Measurements from ENCODE around the gene AHCTF1. TPM values are rescaled to one million over a fixed set of nuclear protein-coding genes. Genes with fewer than 3 reads are reported as not detected.
A peak's percentile ranks its signal among the peaks of the same experiment; 100 is the strongest.
"Not testable (repeated sequence)": the region's sequence is repeated elsewhere in the genome, so short reads cannot be mapped to it uniquely, and the experiment has no call there.

AHCTF1 gene
- total RNA-seq, 2 donors from 2014 or later: 37.4 to 45.5 TPM

GRCh38 chr1:246906833-246907232 lies 24.9 kb downstream of the AHCTF1 start:
- peaks cover 5% of the 10 kb centered on the region for H3K4me1 Mint-ChIP-seq (ENCODE audit: low read depth)
- no peak overlapping the region for H3K4me3 Mint-ChIP-seq
- no peak overlapping the region for H3K27ac Mint-ChIP-seq
- H3K9me3 Mint-ChIP-seq: no peaks in the 10 kb centered on the region
- H3K27me3 Mint-ChIP-seq (ENCODE audit: low read depth): no peaks in the 10 kb centered on the region
- DNase-seq: no peak
- no peak for ATAC-seq (replicated peaks in 1 of 2)
- H3K36me3 Mint-ChIP-seq (ENCODE audit: insufficient read depth in 2 of 2): peaks cover 8 to 42% of the 10 kb centered on the region in 2 donors

- no peaks in the 10 kb centered on the region for H3K27me3 Mint-ChIP-seq (ENCODE audit: low read depth)
- peaks cover 5% of the 10 kb centered on the region for H3K4me1 Mint-ChIP-seq (ENCODE audit: low read depth)
- no peak for ATAC-seq (replicated peaks in 1 of 2)
- DNase-seq: no peak
- H3K27ac Mint-ChIP-seq: no peak overlapping the region
- no peak overlapping the region for H3K4me3 Mint-ChIP-seq
- peaks cover 14 to 42% of the 10 kb centered on the region in 2 donors for H3K36me3 Mint-ChIP-seq (ENCODE audit: insufficient read depth in 2 of 2)
- H3K9me3 Mint-ChIP-seq: no peaks in the 10 kb centered on the region
Measured at GRCh38 chr1:246901874-246902273, 29.9 kb downstream of the AHCTF1 start.

GRCh38 chr1:246897302-246897701 lies 34.4 kb downstream of the AHCTF1 start:
- Mint-ChIP-seq H3K27me3 (ENCODE audit: low read depth) (no peaks in the 10 kb centered on the region), H3K4me1 (ENCODE audit: low read depth) (peaks cover 18% of the 10 kb centered on the region), H3K4me3 (no peak overlapping the region), H3K36me3 (ENCODE audit: insufficient read depth in 2 of 2) (peaks cover 15 to 48% of the 10 kb centered on the region in 2 donors), H3K27ac (no peak overlapping the region), H3K9me3 (no peaks in the 10 kb centered on the region)
- no peak for ATAC-seq (replicated peaks in 1 of 2)
- DNase-seq: no peak

GRCh38 chr1:246893191-246893939 lies 38.4 kb downstream of the AHCTF1 start:
- Mint-ChIP-seq H3K9me3 (no peaks in the 10 kb centered on the region), H3K36me3 (ENCODE audit: insufficient read depth in 2 of 2) (peaks cover 10 to 54% of the 10 kb centered on the region in 2 donors), H3K27me3 (ENCODE audit: low read depth) (no peaks in the 10 kb centered on the region), H3K4me1 (ENCODE audit: low read depth) (peaks cover 13% of the 10 kb centered on the region), H3K27ac (peak overlapping the region; percentile 95), H3K4me3 (peak overlapping the region in 1 of 2 donors; percentile 63)
- peak; percentile 78 to 89 for ATAC-seq (replicated peaks in 1 of 2)
- no peak for DNase-seq

GRCh38 chr1:246891105-246891504 lies 40.6 kb downstream of the AHCTF1 start:
- Mint-ChIP-seq H3K27me3 (ENCODE audit: low read depth) (no peaks in the 10 kb centered on the region), H3K27ac (no peak overlapping the region), H3K36me3 (ENCODE audit: insufficient read depth in 2 of 2) (peaks cover 8 to 55% of the 10 kb centered on the region in 2 donors), H3K9me3 (no peaks in the 10 kb centered on the region), H3K4me1 (ENCODE audit: low read depth) (peaks cover 13% of the 10 kb centered on the region), H3K4me3 (no peak overlapping the region)
- no peak for ATAC-seq (replicated peaks in 1 of 2)
- no peak for DNase-seq

GRCh38 chr1:246888522-246888921 lies 43.2 kb downstream of the AHCTF1 start:
- H3K9me3 Mint-ChIP-seq: no peaks in the 10 kb centered on the region
- no peak overlapping the region for H3K4me3 Mint-ChIP-seq
- no peak overlapping the region for H3K27ac Mint-ChIP-seq
- H3K27me3 Mint-ChIP-seq (ENCODE audit: low read depth): no peaks in the 10 kb centered on the region
- DNase-seq (no peak), ATAC-seq (replicated peaks in 1 of 2) (no peak)
- peaks cover 8% of the 10 kb centered on the region for H3K4me1 Mint-ChIP-seq (ENCODE audit: low read depth)
- H3K36me3 Mint-ChIP-seq (ENCODE audit: insufficient read depth in 2 of 2): peaks cover 3 to 46% of the 10 kb centered on the region in 2 donors

- not testable (repeated sequence) for H3K27ac Mint-ChIP-seq; H3K27me3 Mint-ChIP-seq (ENCODE audit: low read depth); H3K9me3 Mint-ChIP-seq; DNase-seq; H3K4me1 Mint-ChIP-seq (ENCODE audit: low read depth); H3K4me3 Mint-ChIP-seq; ATAC-seq (replicated peaks in 1 of 2)
- peaks cover 3 to 33% of the 10 kb centered on the region in 2 donors for H3K36me3 Mint-ChIP-seq (ENCODE audit: insufficient read depth in 2 of 2)
Measured at GRCh38 chr1:246885389-246885788, 46.4 kb downstream of the AHCTF1 start.

- H3K27ac Mint-ChIP-seq: no peak overlapping the region
- H3K27me3 Mint-ChIP-seq (ENCODE audit: low read depth): no peaks in the 10 kb centered on the region
- H3K4me3 Mint-ChIP-seq: no peak overlapping the region
- H3K36me3 Mint-ChIP-seq (ENCODE audit: insufficient read depth in 2 of 2): peaks cover 14 to 29% of the 10 kb centered on the region in 2 donors
- DNase-seq (no peak), ATAC-seq (replicated peaks in 1 of 2) (no peak)
- peaks cover 22% of the 10 kb centered on the region for H3K4me1 Mint-ChIP-seq (ENCODE audit: low read depth)
- H3K9me3 Mint-ChIP-seq: no peaks in the 10 kb centered on the region
Measured at GRCh38 chr1:246878551-246878950, 53.2 kb downstream of the AHCTF1 start.

- peak overlapping the region in 1 of 2 donors; percentile 68 for H3K4me3 Mint-ChIP-seq
- peaks cover 22% of the 10 kb centered on the region for H3K4me1 Mint-ChIP-seq (ENCODE audit: low read depth)
- DNase-seq (no peak), ATAC-seq (replicated peaks in 1 of 2) (no peak)
- peaks cover 14 to 42% of the 10 kb centered on the region in 2 donors for H3K36me3 Mint-ChIP-seq (ENCODE audit: insufficient read depth in 2 of 2)
- no peaks in the 10 kb centered on the region for H3K27me3 Mint-ChIP-seq (ENCODE audit: low read depth)
- no peaks in the 10 kb centered on the region for H3K9me3 Mint-ChIP-seq
- H3K27ac Mint-ChIP-seq: peak overlapping the region; percentile 75
Measured at GRCh38 chr1:246876431-246876830, 55.3 kb downstream of the AHCTF1 start.

GRCh38 chr1:246875041-246876026 lies 56.4 kb downstream of the AHCTF1 start:
- H3K27ac Mint-ChIP-seq: peak overlapping the region; percentile 29
- peaks cover 22% of the 10 kb centered on the region for H3K4me1 Mint-ChIP-seq (ENCODE audit: low read depth)
- H3K9me3 Mint-ChIP-seq: no peaks in the 10 kb centered on the region
- no peaks in the 10 kb centered on the region for H3K27me3 Mint-ChIP-seq (ENCODE audit: low read depth)
- ATAC-seq (replicated peaks in 1 of 2): peak; percentile 94 to 97
- peak; percentile 19 to 33 for DNase-seq
- peaks cover 16 to 42% of the 10 kb centered on the region in 2 donors for H3K36me3 Mint-ChIP-seq (ENCODE audit: insufficient read depth in 2 of 2)
- H3K4me3 Mint-ChIP-seq: peak overlapping the region in 1 of 2 donors; percentile 43

GRCh38 chr1:246865921-246866320 lies 65.8 kb downstream of the AHCTF1 start:
- H3K27ac Mint-ChIP-seq: no peak overlapping the region
- no peak for DNase-seq
- H3K4me1 Mint-ChIP-seq (ENCODE audit: low read depth): no peaks in the 10 kb centered on the region
- H3K9me3 Mint-ChIP-seq: no peaks in the 10 kb centered on the region
- H3K4me3 Mint-ChIP-seq: no peak overlapping the region
- no peaks in the 10 kb centered on the region for H3K27me3 Mint-ChIP-seq (ENCODE audit: low read depth)
- H3K36me3 Mint-ChIP-seq (ENCODE audit: insufficient read depth in 2 of 2): peaks cover 6 to 22% of the 10 kb centered on the region in 2 donors
- ATAC-seq (replicated peaks in 1 of 2): no peak

- not testable (repeated sequence) for H3K4me3 Mint-ChIP-seq; H3K27ac Mint-ChIP-seq; ATAC-seq (replicated peaks in 1 of 2); DNase-seq; H3K27me3 Mint-ChIP-seq (ENCODE audit: low read depth); H3K4me1 Mint-ChIP-seq (ENCODE audit: low read depth); H3K9me3 Mint-ChIP-seq
- peaks cover 5 to 26% of the 10 kb centered on the region in 2 donors for H3K36me3 Mint-ChIP-seq (ENCODE audit: insufficient read depth in 2 of 2)
Measured at GRCh38 chr1:246863791-246864190, 68.0 kb downstream of the AHCTF1 start.

- no peak overlapping the region for H3K4me3 Mint-ChIP-seq
- no peaks in the 10 kb centered on the region for H3K27me3 Mint-ChIP-seq (ENCODE audit: low read depth)
- H3K9me3 Mint-ChIP-seq: no peaks in the 10 kb centered on the region
- peaks cover 4 to 31% of the 10 kb centered on the region in 2 donors for H3K36me3 Mint-ChIP-seq (ENCODE audit: insufficient read depth in 2 of 2)
- ATAC-seq (replicated peaks in 1 of 2) (no peak), DNase-seq (no peak)
- H3K27ac Mint-ChIP-seq: peak overlapping the region; percentile 12
- H3K4me1 Mint-ChIP-seq (ENCODE audit: low read depth): no peaks in the 10 kb centered on the region
Measured at GRCh38 chr1:246860401-246860800, 71.3 kb downstream of the AHCTF1 start.
